AG10803 (cell line): ENCODE results near the gene CLEC2D.

ENCODE experiments used
- DNase-seq: peaks from one replicate; pipeline ENCODE4 v3.0.0; 2010; ENCODE audit warnings: low read depth
- H3K4me3 ChIP-seq: 2 replicates; pipeline ENCODE4 v1.5.1; 2011; ENCODE audit warnings: mild to moderate bottlenecking, low read length, control low read depth
- TF ChIP-seq, protein P1 (sequence below): conservative IDR thresholded peaks from 2 replicates; pipeline ENCODE4 v1.5.1; 2011; ENCODE audit warnings: mild to moderate bottlenecking, low read length, control low read depth, inconsistent platforms

CLEC2D gene

DNA sequence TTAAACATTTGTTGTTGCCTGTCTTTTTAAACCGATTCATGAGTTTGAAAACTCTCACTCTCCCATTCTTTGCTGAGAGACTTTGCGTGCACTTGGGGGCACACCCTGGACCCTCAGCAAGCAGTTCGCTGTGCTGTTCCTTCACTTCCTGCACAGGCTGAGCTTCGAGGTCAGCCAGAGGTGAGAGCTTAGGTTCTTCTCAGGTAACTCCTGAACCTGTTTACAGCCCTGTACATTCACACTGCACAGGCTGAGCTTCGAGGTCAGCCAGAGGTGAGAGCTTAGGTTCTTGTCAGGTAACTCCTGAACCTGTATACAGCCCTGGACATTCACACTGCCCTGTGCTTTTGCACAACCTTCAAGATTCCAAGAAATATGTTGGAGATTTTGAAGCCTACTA, 73.1 kb downstream of the CLEC2D start:
- DNase-seq, result no peak
- TF ChIP-seq, protein P1, sequence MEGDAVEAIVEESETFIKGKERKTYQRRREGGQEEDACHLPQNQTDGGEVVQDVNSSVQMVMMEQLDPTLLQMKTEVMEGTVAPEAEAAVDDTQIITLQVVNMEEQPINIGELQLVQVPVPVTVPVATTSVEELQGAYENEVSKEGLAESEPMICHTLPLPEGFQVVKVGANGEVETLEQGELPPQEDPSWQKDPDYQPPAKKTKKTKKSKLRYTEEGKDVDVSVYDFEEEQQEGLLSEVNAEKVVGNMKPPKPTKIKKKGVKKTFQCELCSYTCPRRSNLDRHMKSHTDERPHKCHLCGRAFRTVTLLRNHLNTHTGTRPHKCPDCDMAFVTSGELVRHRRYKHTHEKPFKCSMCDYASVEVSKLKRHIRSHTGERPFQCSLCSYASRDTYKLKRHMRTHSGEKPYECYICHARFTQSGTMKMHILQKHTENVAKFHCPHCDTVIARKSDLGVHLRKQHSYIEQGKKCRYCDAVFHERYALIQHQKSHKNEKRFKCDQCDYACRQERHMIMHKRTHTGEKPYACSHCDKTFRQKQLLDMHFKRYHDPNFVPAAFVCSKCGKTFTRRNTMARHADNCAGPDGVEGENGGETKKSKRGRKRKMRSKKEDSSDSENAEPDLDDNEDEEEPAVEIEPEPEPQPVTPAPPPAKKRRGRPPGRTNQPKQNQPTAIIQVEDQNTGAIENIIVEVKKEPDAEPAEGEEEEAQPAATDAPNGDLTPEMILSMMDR, result no peak
- H3K4me3 ChIP-seq, result no peak overlapping the region

DNA sequence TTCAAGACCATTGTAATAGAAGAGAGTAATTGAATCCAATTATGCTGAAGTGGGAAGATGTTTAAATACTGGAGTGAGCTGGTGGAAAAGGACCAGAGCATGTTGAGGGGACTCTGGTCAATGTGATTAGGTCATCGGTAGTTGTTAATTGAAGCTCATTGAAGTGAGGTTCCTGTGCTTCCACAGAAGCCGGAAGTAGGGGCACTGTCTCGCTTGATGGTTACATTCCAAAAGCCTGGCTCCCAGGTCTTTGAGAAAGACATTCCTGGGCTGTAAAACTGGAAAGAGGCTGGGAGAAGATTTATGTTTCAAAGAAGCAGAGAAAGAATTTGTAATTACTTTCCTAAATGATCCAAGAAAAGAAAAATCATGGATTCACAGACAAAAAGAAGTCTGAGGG, 75.7 kb downstream of the CLEC2D start:
- TF ChIP-seq, protein P1, result no peak
- no peak overlapping the region for H3K4me3 ChIP-seq
- peak; percentile 4 for DNase-seq
